GM18519 (cell line): ENCODE measurements around the gene COL21A1.

Experiments
- ATAC-seq: cut with Tn5 transposase; IDR thresholded peaks from one replicate; pipeline ENCODE4 v1.9.1; 2021; ENCODE audit warnings: mild to moderate bottlenecking, moderate library complexity; ENCODE audit not compliant: unreplicated experiment, low FRiP score

Gene COL21A1

GRCh38 chr6:56199956-56200355 is 47.4 kb downstream of the COL21A1 start:
- no peak for ATAC-seq

GRCh38 chr6:56193846-56194245 is 53.5 kb downstream of the COL21A1 start:
- ATAC-seq = no peak

GRCh38 chr6:56188429-56188828 is 59.0 kb downstream of the COL21A1 start:
- no peak for ATAC-seq

GRCh38 chr6:56187686-56188085 is 59.7 kb downstream of the COL21A1 start:
- ATAC-seq = no peak

- ATAC-seq = no peak
These were observed 70.6 kb downstream of the COL21A1 start for GRCh38 chr6:56176741-56177140.

GRCh38 chr6:56173228-56173627 is 74.2 kb downstream of the COL21A1 start:
- no peak for ATAC-seq

GRCh38 chr6:56172144-56172543 is 75.2 kb downstream of the COL21A1 start:
- ATAC-seq = no peak

GRCh38 chr6:56169366-56169765 is 78.0 kb downstream of the COL21A1 start:
- ATAC-seq = no peak

GRCh38 chr6:56168596-56168995 is 78.8 kb downstream of the COL21A1 start:
- no peak for ATAC-seq

- no peak for ATAC-seq
These were observed 85.3 kb downstream of the COL21A1 start for GRCh38 chr6:56162081-56162480.

GRCh38 chr6:56160489-56160888 is 86.9 kb downstream of the COL21A1 start:
- no peak for ATAC-seq

- no peak for ATAC-seq
These were observed 88.8 kb downstream of the COL21A1 start for GRCh38 chr6:56158571-56158970.

- no peak for ATAC-seq
These were observed 90.7 kb downstream of the COL21A1 start for GRCh38 chr6:56156643-56157042.

- ATAC-seq = no peak
These were observed 91.7 kb downstream of the COL21A1 start for GRCh38 chr6:56155634-56156141.

- ATAC-seq = no peak
These were observed 93.3 kb downstream of the COL21A1 start for GRCh38 chr6:56154076-56154475.

GRCh38 chr6:56152611-56153010 is 94.8 kb downstream of the COL21A1 start:
- no peak for ATAC-seq

GRCh38 chr6:56151609-56152224 is 95.7 kb downstream of the COL21A1 start:
- ATAC-seq = no peak

GRCh38 chr6:56148488-56149186 is 98.7 kb downstream of the COL21A1 start:
- ATAC-seq = no peak

GRCh38 chr6:56147766-56148165 is 99.6 kb downstream of the COL21A1 start:
- no peak for ATAC-seq

- ATAC-seq = no peak
These were observed 101.3 kb downstream of the COL21A1 start for GRCh38 chr6:56146086-56146485.

- no peak for ATAC-seq
These were observed 101.8 kb downstream of the COL21A1 start for GRCh38 chr6:56145616-56146015.
